Neural cell (in vitro differentiated cells): Measurements from ENCODE around the gene COX7A2L. TPM values are rescaled to one million over a fixed set of nuclear protein-coding genes. Genes with fewer than 3 reads are reported as not detected.

Experiments
- H2AFZ ChIP-seq: fragments of 200-600, 300-800 bp; sonication (generic), shearing (Covaris generic); 2 replicates; pipeline ENCODE4 v1.6.0; 2014; ENCODE audit warnings: low read depth, mild to moderate bottlenecking, antibody characterized with exemption, low read length, moderate library complexity
- H3F3A ChIP-seq: fragments of 200-600 bp; shearing (Covaris generic); 2 replicates; pipeline ENCODE4 v1.6.1; 2016; ENCODE audit warnings: mild to moderate bottlenecking, moderate library complexity, mixed read lengths, antibody characterized with exemption, low read length; ENCODE audit not compliant: insufficient read depth, poor library complexity, severe bottlenecking
- H3K27ac ChIP-seq: fragments of 200-600, 300-800 bp; sonication (generic), shearing (Covaris generic); 2 replicates; pipeline ENCODE4 v1.5.1; 2014; ENCODE audit warnings: mild to moderate bottlenecking, low read length, moderate library complexity
- H3K27me3 ChIP-seq: fragments of 300-800, 200-600 bp; sonication (generic), shearing (Covaris generic); 2 replicates; pipeline ENCODE4 v1.6.0; 2014; ENCODE audit warnings: mild to moderate bottlenecking, low read depth, low read length, moderate library complexity; ENCODE audit not compliant: insufficient read depth
- H3K36me3 ChIP-seq: fragments of 300-800, 200-600 bp; sonication (generic), shearing (Covaris generic); 2 replicates; pipeline ENCODE4 v1.5.1; 2014; ENCODE audit warnings: mild to moderate bottlenecking, antibody characterized with exemption, low read length, moderate library complexity; ENCODE audit not compliant: insufficient read depth
- H3K4me2 ChIP-seq: fragments of 300-800, 200-600 bp; sonication (generic), shearing (Covaris generic); 2 replicates; pipeline ENCODE4 v1.6.0; 2014; ENCODE audit warnings: mild to moderate bottlenecking, low read length
- H3K4me3 ChIP-seq: fragments of 300-800, 200-600 bp; sonication (generic), shearing (Covaris generic); 2 replicates; pipeline ENCODE4 v1.5.1; 2014; ENCODE audit warnings: mild to moderate bottlenecking, low read length, moderate library complexity
- H3K79me2 ChIP-seq: fragments of 200-600 bp; shearing (Covaris generic); replicated peaks from 2 replicates; pipeline ENCODE4 v1.6.0; 2014; ENCODE audit warnings: mild to moderate bottlenecking, low read length, moderate library complexity; ENCODE audit not compliant: insufficient read depth
- H3K9ac ChIP-seq: fragments of 300-800, 200-600 bp; sonication (generic), shearing (Covaris generic); 2 replicates; pipeline ENCODE4 v1.6.1; 2016; ENCODE audit warnings: mild to moderate bottlenecking, low read length, mixed read lengths
- H3K9me2 ChIP-seq: fragments of 200-600 bp; shearing (Covaris generic); 2 replicates; pipeline ENCODE4 v1.6.1; 2016; ENCODE audit warnings: mild to moderate bottlenecking, low read length, mixed read lengths; ENCODE audit not compliant: insufficient read depth
- H3K9me3 ChIP-seq: fragments of 200-600, 300-800 bp; sonication (generic), shearing (Covaris generic); 2 replicates; pipeline ENCODE4 v1.6.1; 2016; ENCODE audit warnings: mild to moderate bottlenecking, mixed run types, low read length, moderate library complexity, mixed read lengths
- H4K20me1 ChIP-seq: fragments of 200-600 bp; shearing (Covaris generic); 2 replicates; pipeline ENCODE4 v1.6.1; 2016; ENCODE audit warnings: mild to moderate bottlenecking, mixed run types; ENCODE audit not compliant: insufficient read depth
- EP300 ChIP-seq: fragments of 450-650 bp; conservative IDR thresholded peaks from 2 replicates; pipeline ENCODE4 v1.6.1; 2014; ENCODE audit warnings: antibody characterized with exemption, mild to moderate bottlenecking, moderate library complexity; ENCODE audit not compliant: poor library complexity, severe bottlenecking
- EZH2 ChIP-seq: fragments of 200-600, 300-800 bp; shearing (Covaris generic), sonication (generic); IDR thresholded peaks from 2 replicates; pipeline ENCODE4 v1.6.1; 2014; ENCODE audit warnings: antibody characterized with exemption, low read length, borderline replicate concordance, mild to moderate bottlenecking; ENCODE audit not compliant: insufficient read depth, poor library complexity, severe bottlenecking
- MXI1 ChIP-seq: fragments of 450-650 bp; conservative IDR thresholded peaks from 2 replicates; pipeline ENCODE4 v1.6.1; 2014; ENCODE audit warnings: antibody characterized with exemption, mild to moderate bottlenecking; ENCODE audit not compliant: poor library complexity, severe bottlenecking
- POLR2AphosphoS5 ChIP-seq: IDR thresholded peaks from 2 replicates; pipeline ENCODE4 v1.6.1; 2012
- RAD21 ChIP-seq: fragments of 450-650 bp; conservative IDR thresholded peaks from 2 replicates; pipeline ENCODE4 v1.6.1; 2014; ENCODE audit warnings: antibody characterized with exemption, mild to moderate bottlenecking, moderate library complexity
- SMC3 ChIP-seq: fragments of 450-650 bp; conservative IDR thresholded peaks from 2 replicates; pipeline ENCODE4 v1.6.1; 2014; ENCODE audit warnings: antibody characterized with exemption, mild to moderate bottlenecking, moderate library complexity; ENCODE audit not compliant: poor library complexity
- TAF1 ChIP-seq: IDR thresholded peaks from 2 replicates; pipeline ENCODE4 v1.6.1; 2012; ENCODE audit warnings: low read depth
- polyA plus RNA-seq: library from polyadenylated mRNA; depleted of rRNA; stranded (reverse); fragments of >200 nt; gene quantifications from 2 replicates; pipeline ENCODE4 v1.2.3, GENCODE V29; 2014
- TF ChIP-seq, protein P1 (sequence below): fragments of 450-650 bp; IDR thresholded peaks from 2 replicates; pipeline ENCODE4 v1.5.1; 2014; ENCODE audit warnings: antibody characterized with exemption, mild to moderate bottlenecking, moderate library complexity; ENCODE audit not compliant: poor library complexity, severe bottlenecking
- TF ChIP-seq, protein P2 (sequence below): IDR thresholded peaks from 2 replicates; pipeline ENCODE4 v1.6.1; 2012; ENCODE audit warnings: borderline replicate concordance

The COX7A2L gene
- polyA plus RNA-seq, 1 donor from 2014 or later: 425 TPM

DNA sequence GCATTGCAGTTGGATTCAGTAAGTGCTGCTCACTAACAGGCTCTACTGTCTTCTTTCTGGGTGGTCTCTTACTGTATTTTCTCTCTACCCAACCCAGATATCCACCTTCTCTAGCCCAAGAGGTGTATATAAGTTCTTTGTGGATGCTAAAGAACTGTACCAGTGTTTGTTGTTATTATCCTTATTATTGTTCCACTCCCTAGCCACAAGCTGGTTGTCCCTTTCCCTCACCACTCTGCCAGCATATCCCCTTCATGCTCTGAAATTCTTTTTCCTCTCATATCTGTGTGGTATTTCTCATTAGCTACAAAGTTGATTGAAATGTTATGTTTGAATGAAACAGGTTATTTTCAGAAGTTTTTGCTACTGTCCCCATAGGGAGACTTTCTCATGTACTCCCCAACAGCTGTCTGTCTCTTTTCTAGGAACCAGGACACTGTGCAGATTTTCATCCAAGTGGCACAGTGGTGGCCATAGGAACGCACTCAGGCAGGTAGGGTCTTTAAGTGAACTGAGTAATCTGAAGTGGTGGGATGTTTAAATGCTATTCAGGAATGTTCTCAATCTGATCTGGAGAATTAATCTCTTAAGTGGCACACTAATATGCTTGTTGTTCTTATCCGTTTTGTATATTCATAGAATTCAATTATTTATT lies 56.8 kb downstream of the COX7A2L start:
- Histone ChIP-seq H3K9me2 (no peaks in the 10 kb centered on the region), H3K79me2 (no peaks in the 10 kb centered on the region), H3K27ac (no peak overlapping the region), H3K36me3 (no peaks in the 10 kb centered on the region), H3F3A (no peaks in the 10 kb centered on the region), H3K9me3 (no peaks in the 10 kb centered on the region), H2AFZ (no peak overlapping the region), H3K4me2 (no peak overlapping the region), H3K4me3 (no peak overlapping the region), H3K9ac (no peak overlapping the region), H4K20me1 (no peaks in the 10 kb centered on the region), H3K27me3 (no peaks in the 10 kb centered on the region)
- TF ChIP-seq TAF1 (no peak), POLR2AphosphoS5 (no peak), EZH2 (no peak), EP300 (no peak), SMC3 (no peak), MXI1 (no peak), RAD21 (no peak)
- TF ChIP-seq, protein P1, sequence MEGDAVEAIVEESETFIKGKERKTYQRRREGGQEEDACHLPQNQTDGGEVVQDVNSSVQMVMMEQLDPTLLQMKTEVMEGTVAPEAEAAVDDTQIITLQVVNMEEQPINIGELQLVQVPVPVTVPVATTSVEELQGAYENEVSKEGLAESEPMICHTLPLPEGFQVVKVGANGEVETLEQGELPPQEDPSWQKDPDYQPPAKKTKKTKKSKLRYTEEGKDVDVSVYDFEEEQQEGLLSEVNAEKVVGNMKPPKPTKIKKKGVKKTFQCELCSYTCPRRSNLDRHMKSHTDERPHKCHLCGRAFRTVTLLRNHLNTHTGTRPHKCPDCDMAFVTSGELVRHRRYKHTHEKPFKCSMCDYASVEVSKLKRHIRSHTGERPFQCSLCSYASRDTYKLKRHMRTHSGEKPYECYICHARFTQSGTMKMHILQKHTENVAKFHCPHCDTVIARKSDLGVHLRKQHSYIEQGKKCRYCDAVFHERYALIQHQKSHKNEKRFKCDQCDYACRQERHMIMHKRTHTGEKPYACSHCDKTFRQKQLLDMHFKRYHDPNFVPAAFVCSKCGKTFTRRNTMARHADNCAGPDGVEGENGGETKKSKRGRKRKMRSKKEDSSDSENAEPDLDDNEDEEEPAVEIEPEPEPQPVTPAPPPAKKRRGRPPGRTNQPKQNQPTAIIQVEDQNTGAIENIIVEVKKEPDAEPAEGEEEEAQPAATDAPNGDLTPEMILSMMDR: no peak
- TF ChIP-seq, protein P2, sequence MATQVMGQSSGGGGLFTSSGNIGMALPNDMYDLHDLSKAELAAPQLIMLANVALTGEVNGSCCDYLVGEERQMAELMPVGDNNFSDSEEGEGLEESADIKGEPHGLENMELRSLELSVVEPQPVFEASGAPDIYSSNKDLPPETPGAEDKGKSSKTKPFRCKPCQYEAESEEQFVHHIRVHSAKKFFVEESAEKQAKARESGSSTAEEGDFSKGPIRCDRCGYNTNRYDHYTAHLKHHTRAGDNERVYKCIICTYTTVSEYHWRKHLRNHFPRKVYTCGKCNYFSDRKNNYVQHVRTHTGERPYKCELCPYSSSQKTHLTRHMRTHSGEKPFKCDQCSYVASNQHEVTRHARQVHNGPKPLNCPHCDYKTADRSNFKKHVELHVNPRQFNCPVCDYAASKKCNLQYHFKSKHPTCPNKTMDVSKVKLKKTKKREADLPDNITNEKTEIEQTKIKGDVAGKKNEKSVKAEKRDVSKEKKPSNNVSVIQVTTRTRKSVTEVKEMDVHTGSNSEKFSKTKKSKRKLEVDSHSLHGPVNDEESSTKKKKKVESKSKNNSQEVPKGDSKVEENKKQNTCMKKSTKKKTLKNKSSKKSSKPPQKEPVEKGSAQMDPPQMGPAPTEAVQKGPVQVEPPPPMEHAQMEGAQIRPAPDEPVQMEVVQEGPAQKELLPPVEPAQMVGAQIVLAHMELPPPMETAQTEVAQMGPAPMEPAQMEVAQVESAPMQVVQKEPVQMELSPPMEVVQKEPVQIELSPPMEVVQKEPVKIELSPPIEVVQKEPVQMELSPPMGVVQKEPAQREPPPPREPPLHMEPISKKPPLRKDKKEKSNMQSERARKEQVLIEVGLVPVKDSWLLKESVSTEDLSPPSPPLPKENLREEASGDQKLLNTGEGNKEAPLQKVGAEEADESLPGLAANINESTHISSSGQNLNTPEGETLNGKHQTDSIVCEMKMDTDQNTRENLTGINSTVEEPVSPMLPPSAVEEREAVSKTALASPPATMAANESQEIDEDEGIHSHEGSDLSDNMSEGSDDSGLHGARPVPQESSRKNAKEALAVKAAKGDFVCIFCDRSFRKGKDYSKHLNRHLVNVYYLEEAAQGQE: no peak

DNA sequence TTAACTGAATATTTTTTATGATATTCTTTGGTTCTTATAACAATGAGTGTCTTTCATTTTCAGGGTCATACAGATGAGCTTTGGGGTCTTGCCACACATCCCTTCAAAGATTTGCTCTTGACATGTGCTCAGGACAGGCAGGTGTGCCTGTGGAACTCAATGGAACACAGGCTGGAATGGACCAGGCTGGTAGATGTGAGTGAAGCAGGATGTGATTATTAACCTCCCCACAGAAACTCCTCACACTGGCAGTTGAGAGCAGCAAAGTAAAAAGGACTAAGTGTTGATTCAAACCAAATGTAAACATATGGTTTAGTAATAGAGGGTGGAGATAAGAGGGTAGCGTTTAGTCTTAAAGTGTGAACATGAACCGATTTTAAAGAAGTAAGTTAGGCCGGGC lies 57.8 kb downstream of the COX7A2L start:
- H2AFZ ChIP-seq: no peak overlapping the region
- H3K27me3 ChIP-seq: no peaks in the 10 kb centered on the region
- TF ChIP-seq TAF1 (no peak), SMC3 (no peak), MXI1 (no peak), POLR2AphosphoS5 (no peak), RAD21 (no peak), EZH2 (no peak)
- TF ChIP-seq, protein P1: no peak
- H3K36me3 ChIP-seq: no peaks in the 10 kb centered on the region
- H3K4me3 ChIP-seq: no peak overlapping the region
- no peaks in the 10 kb centered on the region for H4K20me1 ChIP-seq
- H3K27ac ChIP-seq: no peak overlapping the region
- H3K9me3 ChIP-seq: no peaks in the 10 kb centered on the region
- H3K9me2 ChIP-seq: no peaks in the 10 kb centered on the region
- H3K9ac ChIP-seq: no peak overlapping the region
- no peak overlapping the region for H3K4me2 ChIP-seq
- no peaks in the 10 kb centered on the region for H3K79me2 ChIP-seq
- no peaks in the 10 kb centered on the region for H3F3A ChIP-seq
